NCI-H2227 (cell line): ENCODE results near the gene FAM168B.

Experiments used
- DNase-seq: peaks from one replicate; lab custom pipeline; 2025; ENCODE audit not compliant: unreplicated experiment; lab: John Stamatoyannopoulos, UW

FAM168B gene

DNA sequence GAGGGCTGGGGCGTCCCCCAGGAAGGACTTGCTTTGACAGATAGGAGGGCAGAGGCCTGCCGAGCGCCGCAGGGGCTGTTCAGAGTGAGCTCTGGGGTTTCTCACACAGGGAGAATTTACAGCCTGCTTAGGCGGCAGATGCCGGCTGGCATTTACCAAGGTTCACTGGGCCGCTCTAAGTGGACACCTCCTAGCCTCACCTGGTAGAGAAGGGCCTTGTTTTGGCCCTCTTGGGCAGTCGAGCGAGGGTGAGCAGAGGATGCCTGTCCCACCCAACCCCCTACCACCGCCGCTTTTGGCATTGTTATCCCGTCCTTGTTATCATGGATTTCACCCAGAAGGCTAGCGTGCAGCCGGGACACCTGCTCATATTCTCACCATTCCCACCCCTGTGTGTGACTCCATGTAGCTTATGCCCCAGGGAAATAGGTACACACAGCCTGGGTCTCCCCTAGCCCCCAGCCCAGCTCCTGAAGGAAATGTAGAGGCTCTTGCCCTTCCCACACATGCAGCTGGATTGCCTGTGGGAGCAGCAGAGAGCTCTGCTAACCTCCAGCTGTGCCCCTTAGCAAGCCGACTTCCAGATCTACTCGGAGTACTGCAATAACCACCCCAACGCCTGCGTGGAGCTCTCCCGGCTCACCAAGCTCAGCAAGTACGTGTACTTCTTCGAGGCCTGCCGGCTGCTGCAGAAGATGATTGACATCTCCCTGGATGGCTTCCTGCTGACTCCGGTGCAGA is 52.4 kb downstream of the FAM168B start:
- no peak for DNase-seq

- no peak for DNase-seq
These were observed 53.2 kb downstream of the FAM168B start for GRCh38 chr2:131039908-131040660.

- DNase-seq: no peak
These were observed 53.7 kb downstream of the FAM168B start for GRCh38 chr2:131039535-131039907.

- no peak for DNase-seq
These were observed 54.2 kb downstream of the FAM168B start for GRCh38 chr2:131039101-131039440.

DNA sequence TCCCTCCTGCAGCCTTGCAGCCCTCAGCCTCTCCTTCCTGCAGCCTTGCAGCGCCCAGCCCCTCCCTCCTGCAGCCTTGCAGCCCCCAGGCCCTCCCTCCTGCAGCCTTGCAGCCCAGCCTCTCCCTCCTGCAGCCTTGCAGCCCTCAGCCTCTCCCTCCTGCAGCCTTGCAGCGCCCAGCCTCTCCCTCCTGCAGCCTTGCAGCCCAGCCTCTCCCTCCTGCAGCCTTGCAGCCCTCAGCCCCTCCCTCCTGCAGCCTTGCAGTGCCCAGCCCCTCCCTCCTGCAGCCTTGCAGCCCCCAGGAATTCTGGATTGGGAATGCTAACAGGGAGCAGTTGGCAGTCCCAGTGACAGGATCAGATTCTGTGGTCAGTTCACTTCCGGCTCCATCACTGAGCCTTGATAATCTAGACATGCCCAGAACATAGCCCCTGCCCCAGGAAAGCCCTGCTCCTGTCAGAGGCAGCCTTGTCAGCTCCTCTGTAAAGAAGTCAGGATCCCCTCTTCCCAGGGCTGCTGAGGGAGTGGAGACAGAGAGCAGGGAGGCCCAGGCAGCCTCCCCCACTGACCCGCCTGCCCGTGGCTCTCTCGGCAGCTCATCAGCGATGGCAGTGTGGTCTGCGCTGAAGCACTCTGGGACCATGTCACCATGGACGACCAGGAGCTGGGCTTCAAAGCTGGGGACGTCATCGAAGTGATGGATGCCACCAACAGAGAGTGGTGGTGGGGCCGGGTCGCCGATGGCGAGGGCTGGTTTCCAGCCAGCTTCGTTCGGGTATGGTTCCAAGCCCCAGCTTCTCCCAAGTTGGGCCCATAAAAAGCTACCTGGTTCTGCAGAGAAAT is 54.8 kb downstream of the FAM168B start:
- no peak for DNase-seq

DNA sequence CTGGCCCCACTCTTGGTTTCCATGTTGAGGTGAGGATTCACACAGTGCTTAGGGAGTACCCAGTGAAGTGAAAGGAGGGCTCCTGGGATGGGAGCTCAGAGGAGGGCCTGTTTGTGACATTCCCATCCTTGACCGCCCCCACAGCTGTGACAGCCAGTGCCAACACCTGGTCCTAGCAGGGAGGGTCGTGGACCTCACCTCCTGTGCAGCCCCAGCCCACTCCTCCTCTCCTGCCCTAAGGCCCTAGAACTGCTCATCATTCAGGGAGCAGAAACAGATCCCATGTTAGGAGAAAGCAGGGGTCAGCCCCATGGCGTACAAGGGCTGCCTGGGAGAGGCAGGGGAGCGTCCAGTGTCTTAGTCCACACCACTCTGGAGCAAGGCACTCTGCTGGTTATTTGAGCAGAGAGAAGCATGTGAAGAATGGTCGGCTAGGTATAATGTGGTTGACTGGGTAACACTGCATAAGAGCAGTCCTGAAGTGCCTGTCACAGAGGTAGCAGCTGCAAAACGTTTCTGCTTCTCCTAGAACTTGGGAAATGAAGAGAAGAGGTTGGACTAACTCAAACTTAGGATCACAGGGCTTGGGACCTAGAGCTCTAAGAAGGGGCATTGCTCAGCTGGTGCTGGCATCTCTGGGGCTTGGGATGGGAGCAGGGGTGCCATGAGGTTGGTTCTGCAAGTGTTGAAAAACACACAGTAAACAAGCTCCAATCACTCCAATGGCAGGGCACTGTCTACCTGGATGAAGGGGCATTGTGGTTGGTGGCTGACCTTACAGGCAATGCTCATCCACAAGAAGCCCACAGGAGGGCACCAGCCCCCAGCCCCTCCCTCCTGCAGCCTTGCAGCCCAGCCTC is 55.6 kb downstream of the FAM168B start:
- no peak for DNase-seq

- DNase-seq: no peak
These were observed 56.4 kb downstream of the FAM168B start for GRCh38 chr2:131036696-131037397.

DNA sequence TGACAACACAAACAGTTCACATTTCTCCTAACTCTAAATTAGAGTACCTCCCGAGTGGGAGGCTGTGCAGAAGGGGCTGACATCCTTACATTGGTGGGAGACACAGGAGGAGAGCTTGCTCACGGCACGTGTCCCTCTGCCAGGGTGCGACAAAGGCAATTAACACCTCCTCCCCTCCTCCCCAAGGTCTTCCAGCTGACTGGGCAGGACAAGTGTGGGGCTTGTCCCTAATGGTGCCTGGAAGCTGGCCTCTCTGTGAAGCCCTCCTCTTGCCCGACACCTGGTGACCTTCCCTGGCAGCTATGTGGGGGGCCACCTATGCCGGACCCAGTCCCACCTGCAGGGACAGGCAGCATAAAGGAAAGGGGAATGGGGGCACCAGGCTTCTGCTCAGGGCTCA is 57.0 kb downstream of the FAM168B start:
- DNase-seq: no peak

- DNase-seq: no peak
These were observed 57.4 kb downstream of the FAM168B start for GRCh38 chr2:131035826-131036231.

GRCh38 chr2:131035112-131035825 is 58.0 kb downstream of the FAM168B start:
- DNase-seq: peak; percentile 56

- DNase-seq: peak; percentile 86
These were observed 58.9 kb downstream of the FAM168B start for GRCh38 chr2:131034122-131035051.

DNA sequence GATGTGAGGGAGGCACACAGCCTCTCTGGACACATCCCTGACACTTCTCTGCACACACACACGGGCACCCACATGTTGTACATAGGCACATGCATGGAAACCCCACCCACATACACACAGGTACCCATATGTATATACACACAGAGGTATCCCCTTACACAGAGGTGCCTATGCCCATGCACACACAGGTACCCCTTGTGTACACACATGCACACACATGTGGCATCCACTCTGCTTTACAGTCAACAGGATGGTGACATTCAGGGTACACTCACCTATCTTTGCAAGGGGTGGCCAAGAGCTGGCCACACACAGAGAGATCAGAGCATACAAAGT is 59.5 kb downstream of the FAM168B start:
- DNase-seq: no peak

DNA sequence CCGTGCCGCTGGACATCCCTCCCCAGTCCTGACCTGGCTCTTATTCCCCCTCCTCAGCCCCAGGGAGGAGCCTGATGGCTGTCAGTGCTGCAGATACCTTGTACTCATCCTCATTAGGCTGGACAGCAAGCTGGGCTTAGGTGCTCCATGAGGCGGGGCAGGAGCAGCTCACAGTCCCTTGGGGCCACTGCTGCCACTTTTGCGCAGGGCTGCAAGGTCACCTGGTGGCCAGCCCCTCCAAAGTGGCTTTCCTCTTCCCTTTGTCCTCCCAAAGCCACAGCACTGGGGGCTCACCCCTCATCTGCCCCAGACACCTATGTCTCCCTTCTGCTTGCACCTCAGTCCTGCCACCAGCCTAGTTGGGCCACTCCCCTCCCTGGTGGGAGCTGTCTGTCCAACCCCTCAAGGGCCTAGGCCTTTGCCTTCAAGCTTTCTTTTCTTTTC is 60.8 kb downstream of the FAM168B start:
- DNase-seq: no peak

GRCh38 chr2:131031875-131032274 is 61.4 kb downstream of the FAM168B start:
- no peak for DNase-seq

DNA sequence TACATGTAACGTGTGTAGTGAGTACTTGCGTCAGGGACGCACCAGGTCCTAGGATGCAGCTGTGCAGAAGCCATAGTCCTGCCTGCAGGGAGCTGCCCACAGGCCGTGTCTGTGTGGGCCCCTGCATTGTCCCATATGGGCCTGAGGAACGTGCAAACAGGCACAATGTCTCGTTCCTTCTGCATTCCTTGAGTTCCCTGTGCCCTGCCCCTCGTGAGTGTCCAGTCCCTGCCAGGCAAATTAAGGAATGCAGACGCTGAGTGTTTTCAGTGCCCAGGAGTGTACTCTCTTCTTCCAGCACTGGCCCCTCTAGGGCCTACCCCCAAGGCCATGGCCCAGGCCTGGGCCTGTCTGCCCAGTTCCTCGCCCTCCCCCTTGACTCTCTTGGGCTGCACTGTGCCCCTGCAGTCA is 61.8 kb downstream of the FAM168B start:
- DNase-seq: no peak

GRCh38 chr2:131030478-131030971 is 62.7 kb downstream of the FAM168B start:
- no peak for DNase-seq

DNA sequence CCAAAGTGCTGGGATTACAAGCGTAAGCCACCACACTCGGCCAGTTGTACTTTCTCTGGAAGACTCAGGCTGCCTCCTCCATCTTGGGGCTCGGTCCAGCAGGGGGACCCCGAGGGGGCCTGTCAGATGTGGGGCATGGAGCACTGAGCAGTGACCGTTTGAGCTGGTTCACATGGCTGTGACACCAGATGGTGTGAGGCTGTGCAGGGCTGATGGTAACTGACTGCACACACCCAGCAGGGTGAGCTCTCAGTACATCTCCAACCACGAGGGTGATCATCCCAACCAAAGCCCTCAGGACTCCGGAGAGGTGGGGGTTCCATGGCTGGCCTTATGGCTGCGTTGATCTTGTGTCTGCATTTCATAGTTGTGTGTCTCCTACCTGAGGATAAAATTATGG is 63.4 kb downstream of the FAM168B start:
- no peak for DNase-seq
